ENCODE measurements around the gene FGA.
A peak's percentile ranks its signal among the peaks of the same experiment; 100 is the strongest.

DNA sequence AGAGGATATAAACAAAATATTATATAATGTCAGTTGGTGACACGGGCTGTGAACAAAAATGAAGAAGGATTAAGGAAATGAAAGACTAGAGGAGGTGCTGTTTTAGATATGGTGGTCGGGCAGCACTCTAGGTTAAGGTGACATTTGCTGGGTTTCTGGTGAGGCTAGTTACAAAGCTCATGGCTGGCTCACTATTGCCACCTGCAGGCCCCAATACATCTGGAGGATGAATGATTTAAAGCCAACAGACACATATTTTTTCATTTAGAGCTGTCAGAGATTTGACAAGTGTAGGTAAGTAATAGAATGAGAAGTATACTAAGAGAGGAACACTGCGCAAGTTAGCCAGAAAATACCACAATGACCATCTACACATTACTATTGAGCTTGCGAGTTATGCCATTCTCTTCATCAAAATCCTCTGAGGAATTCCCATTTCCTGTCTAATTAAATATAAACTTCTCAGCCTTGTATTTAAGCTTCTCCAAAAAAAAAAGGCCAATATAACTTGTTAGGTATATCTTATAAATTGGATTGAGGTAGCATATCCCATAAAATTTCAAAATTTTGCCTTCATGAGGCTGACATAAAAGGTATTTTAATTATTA, 28.3 kb upstream of the FGA start:
- TF ChIP-seq, protein P1, sequence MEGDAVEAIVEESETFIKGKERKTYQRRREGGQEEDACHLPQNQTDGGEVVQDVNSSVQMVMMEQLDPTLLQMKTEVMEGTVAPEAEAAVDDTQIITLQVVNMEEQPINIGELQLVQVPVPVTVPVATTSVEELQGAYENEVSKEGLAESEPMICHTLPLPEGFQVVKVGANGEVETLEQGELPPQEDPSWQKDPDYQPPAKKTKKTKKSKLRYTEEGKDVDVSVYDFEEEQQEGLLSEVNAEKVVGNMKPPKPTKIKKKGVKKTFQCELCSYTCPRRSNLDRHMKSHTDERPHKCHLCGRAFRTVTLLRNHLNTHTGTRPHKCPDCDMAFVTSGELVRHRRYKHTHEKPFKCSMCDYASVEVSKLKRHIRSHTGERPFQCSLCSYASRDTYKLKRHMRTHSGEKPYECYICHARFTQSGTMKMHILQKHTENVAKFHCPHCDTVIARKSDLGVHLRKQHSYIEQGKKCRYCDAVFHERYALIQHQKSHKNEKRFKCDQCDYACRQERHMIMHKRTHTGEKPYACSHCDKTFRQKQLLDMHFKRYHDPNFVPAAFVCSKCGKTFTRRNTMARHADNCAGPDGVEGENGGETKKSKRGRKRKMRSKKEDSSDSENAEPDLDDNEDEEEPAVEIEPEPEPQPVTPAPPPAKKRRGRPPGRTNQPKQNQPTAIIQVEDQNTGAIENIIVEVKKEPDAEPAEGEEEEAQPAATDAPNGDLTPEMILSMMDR (conservative IDR thresholded peaks at IDR 0.05; ENCODE audit: low read depth, low read length) = peak; percentile 75
- no peak for TF ChIP-seq EZH2 (IDR thresholded peaks at IDR 0.05; ENCODE audit: borderline replicate concordance, low read depth, low read length, poor library complexity, severe bottlenecking)

Measured in A673 (cell line).